GM10248 (cell line): ENCODE results near the gene FAT4.

Experiments used
- CTCF ChIA-PET: fragments of 300-600 bp; sonication (Branson Sonifier 250); formaldehyde crosslinking; extraction: SDS; loops from one replicate; lab custom pipeline; 2021; ENCODE audit warnings: antibody characterized with exemption; lab: Yijun Ruan, JAX
- POLR2A ChIA-PET: fragments of 350-650 bp; sonication (Branson Sonifier 250); formaldehyde crosslinking; extraction: SDS; loops from one replicate; lab custom pipeline; 2020; ENCODE audit warnings: antibody characterized with exemption; lab: Yijun Ruan, JAX
- DNase-seq: peaks from one replicate; pipeline ENCODE4 v3.0.0; 2012; ENCODE audit errors: extremely low spot score
- CTCF ChIP-seq: IDR thresholded peaks from 2 replicates; pipeline ENCODE4 v1.5.1; 2012; ENCODE audit warnings: mild to moderate bottlenecking, low read depth; ENCODE audit errors: extremely low read depth, missing control alignments, control extremely low read depth

FAT4 gene

GRCh38 chr4:125316401-125316790, 1.6 kb downstream of the FAT4 start:
- CTCF ChIA-PET = no interaction called here
- DNase-seq = no peak
- TF ChIP-seq CTCF = no peak
- POLR2A ChIA-PET = no interaction called here

- POLR2A ChIA-PET = no interaction called here
- no peak for TF ChIP-seq CTCF
- peak; percentile 18 for DNase-seq
- CTCF ChIA-PET = no interaction called here
These were observed 2.2 kb downstream of the FAT4 start for GRCh38 chr4:125316791-125317524.

DNA sequence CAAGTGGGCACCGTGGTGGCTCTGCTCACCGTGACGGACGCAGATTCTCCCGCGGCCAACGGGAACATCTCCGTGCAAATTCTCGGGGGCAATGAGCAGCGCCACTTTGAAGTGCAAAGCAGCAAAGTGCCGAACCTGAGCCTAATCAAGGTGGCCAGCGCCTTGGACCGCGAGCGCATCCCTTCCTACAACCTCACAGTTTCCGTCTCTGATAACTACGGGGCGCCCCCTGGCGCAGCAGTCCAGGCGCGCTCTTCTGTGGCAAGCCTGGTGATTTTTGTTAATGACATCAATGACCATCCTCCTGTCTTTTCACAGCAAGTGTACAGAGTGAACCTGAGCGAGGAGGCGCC, 2.7 kb downstream of the FAT4 start:
- ChIA-PET CTCF (no interaction called here), POLR2A (no interaction called here)
- no peak for TF ChIP-seq CTCF
- peak; percentile 10 for DNase-seq

GRCh38 chr4:125319311-125319710, 4.6 kb downstream of the FAT4 start:
- POLR2A ChIA-PET = no interaction called here
- DNase-seq = no peak
- CTCF ChIA-PET = interaction anchor here (1.8 kb wide), 1 partner anchor 12 kb away, joined by 3 read pairs; no protein-coding TSS in a partner anchor
- TF ChIP-seq CTCF = no peak

DNA sequence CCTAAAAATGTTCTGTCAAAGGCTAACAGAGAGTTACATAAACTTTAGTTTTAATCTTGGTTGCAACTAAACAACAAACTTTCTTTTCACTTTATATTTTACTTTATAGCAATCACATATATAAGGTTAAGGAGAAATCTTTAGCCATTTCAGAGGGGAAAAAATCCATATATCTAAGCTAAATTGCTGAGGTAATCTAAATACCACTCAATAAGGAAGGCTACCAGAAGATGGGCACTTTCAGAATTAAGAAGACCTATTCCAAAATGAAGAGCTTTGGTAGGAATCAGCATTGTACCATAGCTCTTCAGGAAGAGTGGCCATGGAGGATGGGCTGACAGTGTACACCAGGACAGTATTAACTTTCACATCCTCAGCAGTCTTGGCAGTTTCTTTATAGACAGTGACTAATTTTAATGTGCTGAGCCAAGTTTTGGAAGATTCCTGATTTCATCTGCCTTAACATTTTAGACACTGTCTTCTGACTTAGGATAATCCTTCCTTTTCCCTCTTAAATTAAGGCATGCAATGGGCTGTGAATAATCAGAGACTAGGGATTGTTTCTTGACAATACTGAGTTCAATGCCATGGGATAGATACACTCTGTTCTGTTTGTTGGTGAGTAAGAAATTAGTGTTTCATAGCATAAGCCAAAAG, 7.1 kb downstream of the FAT4 start:
- no peak for DNase-seq
- ChIA-PET POLR2A (no interaction called here), CTCF (interaction anchor here (0.6 to 1.3 kb wide), 4 partner anchors 8 to 38 kb away, joined by 3 to 5 read pairs (median 3); no protein-coding TSS in a partner anchor)
- no peak for TF ChIP-seq CTCF

DNA sequence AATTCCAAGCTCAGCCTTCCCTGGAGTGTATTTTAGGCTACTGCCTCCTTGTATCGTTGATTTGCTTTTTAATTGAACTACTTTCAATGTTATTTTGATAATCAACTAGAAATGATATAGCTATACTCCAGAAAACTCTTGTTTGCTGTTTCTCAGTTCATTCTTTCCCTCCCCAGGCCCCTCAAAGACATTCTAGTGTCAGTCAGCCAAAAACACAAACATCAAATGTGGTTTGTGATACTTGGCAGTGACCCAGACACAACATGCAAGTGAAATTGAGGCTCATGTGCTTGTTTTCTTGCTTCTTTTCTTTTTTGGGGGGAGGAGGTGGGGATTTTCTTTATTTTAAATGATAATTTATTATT, 7.6 kb downstream of the FAT4 start:
- POLR2A ChIA-PET = no interaction called here
- DNase-seq = no peak
- no peak for TF ChIP-seq CTCF
- CTCF ChIA-PET = interaction anchor here (0.6 to 1.3 kb wide), 4 partner anchors 8 to 38 kb away, joined by 3 to 5 read pairs (median 3); no protein-coding TSS in a partner anchor
